GM23248 (cell line): ENCODE measurements around the gene DNAJC3. TPM values are rescaled to one million over a fixed set of nuclear protein-coding genes. Genes with fewer than 3 reads are reported as not detected.
A peak's percentile ranks its signal among the peaks of the same experiment; 100 is the strongest.

ENCODE experiments used
- DNase-seq: peaks from one replicate; pipeline ENCODE4 v3.0.0-alpha.2; 2015
- H2AFZ ChIP-seq: fragments of 200-600 bp; sonication (generic); 2 replicates; pipeline ENCODE4 v1.6.1; 2016; ENCODE audit warnings: antibody characterized with exemption
- H3F3A ChIP-seq: fragments of 200-600 bp; sonication (generic); 2 replicates; pipeline ENCODE4 v1.6.1; 2016; ENCODE audit warnings: mild to moderate bottlenecking, antibody characterized with exemption, mixed run types; ENCODE audit not compliant: insufficient read depth
- H3K27ac ChIP-seq: fragments of 200-600 bp; sonication (generic); 2 replicates; pipeline ENCODE4 v1.5.1; 2016; ENCODE audit warnings: mild to moderate bottlenecking
- H3K27me3 ChIP-seq: fragments of 200-600 bp; sonication (generic); replicated peaks from 2 replicates; pipeline ENCODE4 v1.6.1; 2016; ENCODE audit warnings: mild to moderate bottlenecking; ENCODE audit not compliant: insufficient read depth
- H3K36me3 ChIP-seq: fragments of 200-600 bp; sonication (generic); 2 replicates; pipeline ENCODE4 v1.6.1; 2016; ENCODE audit warnings: low read depth, mild to moderate bottlenecking
- H3K4me1 ChIP-seq: fragments of 200-600 bp; sonication (generic); 2 replicates; pipeline ENCODE4 v1.6.1; 2016; ENCODE audit warnings: mild to moderate bottlenecking; ENCODE audit not compliant: insufficient read depth
- H3K4me2 ChIP-seq: fragments of 200-600 bp; sonication (generic); one replicate; pipeline ENCODE4 v1.6.1; 2016; ENCODE audit warnings: mild to moderate bottlenecking; ENCODE audit not compliant: unreplicated experiment
- H3K4me3 ChIP-seq: fragments of 200-600 bp; sonication (generic); 2 replicates; pipeline ENCODE4 v1.5.1; 2016; ENCODE audit warnings: mild to moderate bottlenecking
- H3K79me2 ChIP-seq: fragments of 200-600 bp; sonication (generic); 2 replicates; pipeline ENCODE4 v1.6.1; 2016; ENCODE audit warnings: mild to moderate bottlenecking; ENCODE audit not compliant: insufficient read depth
- H3K9ac ChIP-seq: fragments of 200-600 bp; sonication (generic); 2 replicates; pipeline ENCODE4 v1.6.1; 2016; ENCODE audit warnings: mild to moderate bottlenecking
- H3K9me2 ChIP-seq: fragments of 200-600 bp; sonication (generic); 2 replicates; pipeline ENCODE4 v1.6.1; 2016; ENCODE audit warnings: mixed run types, mild to moderate bottlenecking, moderate library complexity; ENCODE audit not compliant: insufficient read depth
- H3K9me3 ChIP-seq: fragments of 200-600 bp; sonication (generic); one replicate; pipeline ENCODE4 v1.6.1; 2017; ENCODE audit warnings: low read depth
- H4K20me1 ChIP-seq: fragments of 200-600 bp; sonication (generic); 2 replicates; pipeline ENCODE4 v1.6.0; 2016; ENCODE audit not compliant: insufficient read depth
- EZH2 ChIP-seq: fragments of 200-600 bp; sonication (generic); IDR thresholded peaks from 2 replicates; pipeline ENCODE4 v1.6.1; 2018; ENCODE audit warnings: antibody characterized with exemption, mild to moderate bottlenecking; ENCODE audit not compliant: insufficient read depth, poor library complexity, severe bottlenecking
- EZH2phosphoT487 ChIP-seq: fragments of 200-600 bp; sonication (generic); IDR thresholded peaks from 2 replicates; pipeline ENCODE4 v1.6.1; 2018; ENCODE audit warnings: antibody characterized with exemption, moderate library complexity, mild to moderate bottlenecking, low read depth; ENCODE audit not compliant: insufficient read depth
- WGBS, 2 experiments: methylation state at CpG; one replicate each; pipeline ENCODE4 v1.1.6; 2015 to 2017; ENCODE audit warnings: low lambda C conversion rate in 2 of 2, low coverage in 1 of 2; ENCODE audit errors: missing lambda C conversion rate in 2 of 2; 5-methylcytosine and 5-hydroxymethylcytosine counted together
- in situ Hi-C: fragments of 300-500 bp; cut with MboI; formaldehyde crosslinking; loops from 2 replicates; pipeline ENCODE4 v1.15.0; 2020
- polyA plus RNA-seq: library from polyadenylated mRNA; unstranded; fragments of >200 nt; fragmentation: Nextera tagmentation; extraction: Ambion mirVana; gene quantifications from 2 replicates; pipeline ENCODE4 v1.2.1, GENCODE V29; 2016
- total RNA-seq: library from RNA; depleted of rRNA; stranded (reverse); fragments of >200 nt; shearing (Covaris generic); gene quantifications from 2 replicates; pipeline ENCODE4 v1.2.3, GENCODE V29; 2014

Gene DNAJC3
- total and polyA plus RNA-seq, 2 experiments from 2014 or later = 39.5 to 42.4 TPM

DNA sequence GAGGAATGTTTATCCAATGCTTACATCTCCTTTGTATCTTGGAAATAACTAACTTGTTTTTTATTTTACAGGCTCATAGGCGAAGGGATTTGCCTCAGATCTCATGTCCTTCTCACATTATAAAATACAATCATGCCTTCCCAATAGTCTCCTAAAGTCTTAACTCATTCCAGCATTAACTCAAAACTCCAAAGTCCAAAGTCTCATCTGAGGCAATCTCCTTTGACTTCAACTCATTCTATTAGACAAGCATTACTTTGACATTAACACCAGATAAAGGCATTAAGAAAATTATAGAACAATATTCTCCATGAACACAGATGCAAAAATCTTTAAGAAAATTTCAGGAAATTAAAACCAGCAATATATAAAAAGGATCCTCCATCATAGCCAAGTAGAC is 137.6 kb downstream of the DNAJC3 start:
- Histone ChIP-seq H3K9me3 (no peaks in the 10 kb centered on the region), H2AFZ (no peak overlapping the region), H3K4me3 (no peak overlapping the region), H3K9me2 (no peaks in the 10 kb centered on the region), H3K4me2 (no peak overlapping the region), H3K36me3 (peaks cover 5% of the 10 kb centered on the region; the same call in 1 of the 2 replicates), H4K20me1 (no peaks in the 10 kb centered on the region), H3K79me2 (no peaks in the 10 kb centered on the region), H3F3A (no peaks in the 10 kb centered on the region), H3K4me1 (no peaks in the 10 kb centered on the region), H3K27ac (no peak overlapping the region), H3K27me3 (no peaks in the 10 kb centered on the region), H3K9ac (no peak overlapping the region)
- no peak for DNase-seq
- TF ChIP-seq EZH2 (no peak), EZH2phosphoT487 (no peak)
- WGBS, 2 experiments = 97 to 100% methylated on average over 1 of the region's 1 CpG
- in situ Hi-C loops = no loop called here

- Histone ChIP-seq H3K9me2 (no peaks in the 10 kb centered on the region), H3K4me2 (no peak overlapping the region), H4K20me1 (no peaks in the 10 kb centered on the region), H3K9me3 (no peaks in the 10 kb centered on the region), H3K4me3 (no peak overlapping the region), H2AFZ (no peak overlapping the region), H3K9ac (no peak overlapping the region), H3K79me2 (no peaks in the 10 kb centered on the region), H3K36me3 (peaks cover 10% of the 10 kb centered on the region), H3K4me1 (no peaks in the 10 kb centered on the region), H3K27ac (no peak overlapping the region), H3K27me3 (no peaks in the 10 kb centered on the region), H3F3A (no peaks in the 10 kb centered on the region)
- in situ Hi-C loops = no loop called here
- TF ChIP-seq EZH2 (no peak), EZH2phosphoT487 (no peak)
- 88 to 89% methylated on average over 5 of the region's 5 CpGs for WGBS, 2 experiments
- DNase-seq = no peak
These were observed 145.4 kb downstream of the DNAJC3 start for GRCh38 chr13:95822303-95822702.

DNA sequence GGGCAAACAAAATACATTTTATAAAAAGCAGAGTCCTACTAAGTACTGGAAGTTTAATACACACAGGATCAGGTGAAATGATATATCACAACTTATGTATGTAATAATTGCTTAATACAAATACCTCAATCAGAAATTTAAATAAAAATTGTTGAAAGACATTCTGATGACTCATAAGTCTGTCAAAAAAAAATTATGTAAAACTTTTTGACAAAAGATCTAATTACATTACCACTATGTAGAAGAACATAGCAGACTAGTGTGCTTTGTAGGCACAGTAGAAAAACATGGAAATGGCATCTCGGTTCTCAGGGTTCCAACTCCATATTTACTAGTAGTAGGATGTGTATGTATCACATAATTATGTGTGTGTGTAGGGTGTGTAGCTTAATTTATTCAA is 156.2 kb downstream of the DNAJC3 start:
- in situ Hi-C loops = loop anchor here (25.0 kb wide), 1 partner anchor 221 kb away; no protein-coding TSS in a partner anchor
- H4K20me1 ChIP-seq = no peaks in the 10 kb centered on the region
- H3K27ac ChIP-seq = no peak overlapping the region
- H3K9me3 ChIP-seq = no peaks in the 10 kb centered on the region
- H3K4me3 ChIP-seq = no peak overlapping the region
- H3K36me3 ChIP-seq = no peaks in the 10 kb centered on the region
- DNase-seq = no peak
- no peaks in the 10 kb centered on the region for H3K27me3 ChIP-seq
- H3K9me2 ChIP-seq = no peaks in the 10 kb centered on the region
- peaks cover 13% of the 10 kb centered on the region for H3K4me1 ChIP-seq
- no peak for TF ChIP-seq EZH2phosphoT487
- H2AFZ ChIP-seq = no peak overlapping the region
- H3K9ac ChIP-seq = no peak overlapping the region
- no peak overlapping the region for H3K4me2 ChIP-seq
- 96% methylated on average over 1 of the region's 1 CpG for WGBS, 2 experiments
- H3F3A ChIP-seq = no peaks in the 10 kb centered on the region
- no peaks in the 10 kb centered on the region for H3K79me2 ChIP-seq

- peaks cover 13% of the 10 kb centered on the region for H3K4me1 ChIP-seq
- H4K20me1 ChIP-seq = no peaks in the 10 kb centered on the region
- no peaks in the 10 kb centered on the region for H3K79me2 ChIP-seq
- H3K9me3 ChIP-seq = no peaks in the 10 kb centered on the region
- no peak overlapping the region for H3K9ac ChIP-seq
- no peaks in the 10 kb centered on the region for H3K27me3 ChIP-seq
- no peak overlapping the region for H3K4me2 ChIP-seq
- peak; percentile 42 for DNase-seq
- no peak for TF ChIP-seq EZH2
- TF ChIP-seq EZH2phosphoT487 = no peak
- H3F3A ChIP-seq = no peaks in the 10 kb centered on the region
- H3K27ac ChIP-seq = no peak overlapping the region
- no peak overlapping the region for H3K4me3 ChIP-seq
- WGBS, 2 experiments = 0 to 16% methylated on average over 1 of the region's 1 CpG
- H2AFZ ChIP-seq = no peak overlapping the region
- no peaks in the 10 kb centered on the region for H3K36me3 ChIP-seq
- H3K9me2 ChIP-seq = no peaks in the 10 kb centered on the region
- in situ Hi-C loops = loop anchor here (25.0 kb wide), 1 partner anchor 221 kb away; no protein-coding TSS in a partner anchor
These were observed 156.8 kb downstream of the DNAJC3 start for GRCh38 chr13:95833719-95834118.
